Trophoblast cell (in vitro differentiated cells and primary cell): ENCODE data around the gene TENT5C.

ENCODE experiments used
- DNase-seq, 2 donors: peaks; one replicate each; pipeline ENCODE4 v3.0.0-alpha.2; 2016
- H2AFZ ChIP-seq: 2 replicates; pipeline ENCODE4 v1.6.1; 2013; ENCODE audit warnings: low read length, moderate library complexity, mild to moderate bottlenecking; ENCODE audit not compliant: insufficient read depth, poor library complexity
- H2AK5ac ChIP-seq: 2 replicates; pipeline ENCODE4 v1.6.1; 2013; ENCODE audit warnings: mild to moderate bottlenecking, low read length
- H2BK120ac ChIP-seq: 2 replicates; pipeline ENCODE4 v1.6.1; 2013; ENCODE audit warnings: low read length, mild to moderate bottlenecking, moderate library complexity; ENCODE audit not compliant: insufficient read depth, poor library complexity
- H2BK12ac ChIP-seq: 2 replicates; pipeline ENCODE4 v1.6.1; 2013; ENCODE audit warnings: mild to moderate bottlenecking, low read length, moderate library complexity
- H2BK5ac ChIP-seq: 2 replicates; pipeline ENCODE4 v1.6.1; 2013; ENCODE audit warnings: low read length, low read depth, moderate library complexity, mild to moderate bottlenecking; ENCODE audit not compliant: poor library complexity
- H3K14ac ChIP-seq: 2 replicates; pipeline ENCODE4 v1.6.1; 2013; ENCODE audit warnings: mild to moderate bottlenecking, low read length
- H3K18ac ChIP-seq: 2 replicates; pipeline ENCODE4 v1.6.1; 2013; ENCODE audit warnings: mild to moderate bottlenecking, low read length
- H3K23ac ChIP-seq: 2 replicates; pipeline ENCODE4 v1.6.1; 2013; ENCODE audit warnings: low read length
- H3K27ac ChIP-seq: 2 replicates; pipeline ENCODE4 v1.5.1; 2013; ENCODE audit warnings: low read depth, mild to moderate bottlenecking, inconsistent platforms, low read length, moderate library complexity
- H3K27me3 ChIP-seq: 2 replicates; pipeline ENCODE4 v1.6.1; 2013; ENCODE audit warnings: inconsistent platforms, mild to moderate bottlenecking, low read length, moderate library complexity; ENCODE audit not compliant: insufficient read depth
- H3K36me3 ChIP-seq, 2 experiments: 1 replicate in 1 of 2; 2 replicates in 1 of 2; pipeline ENCODE4 v1.6.1; 2013; ENCODE audit warnings: low read length in 2 of 2, mild to moderate bottlenecking in 2 of 2, moderate library complexity in 1 of 2; ENCODE audit not compliant: insufficient read depth in 2 of 2, control insufficient read depth in 1 of 2
- H3K4ac ChIP-seq: 2 replicates; pipeline ENCODE4 v1.6.1; 2013; ENCODE audit warnings: low read depth, mild to moderate bottlenecking, low read length, moderate library complexity
- H3K4me1 ChIP-seq, 2 experiments: 1 replicate in 1 of 2; 2 replicates in 1 of 2; pipeline ENCODE4 v1.6.1; 2013; ENCODE audit warnings: low read length in 2 of 2, mild to moderate bottlenecking in 2 of 2, moderate library complexity in 1 of 2; ENCODE audit not compliant: insufficient read depth in 2 of 2, control insufficient read depth in 1 of 2
- H3K4me2 ChIP-seq: 2 replicates; pipeline ENCODE4 v1.6.1; 2013; ENCODE audit warnings: inconsistent platforms, mild to moderate bottlenecking, low read length, moderate library complexity
- H3K4me3 ChIP-seq: 2 replicates; pipeline ENCODE4 v1.5.1; 2013; ENCODE audit warnings: mild to moderate bottlenecking, low read depth, low read length, inconsistent platforms
- H3K79me1 ChIP-seq: one replicate; pipeline ENCODE4 v1.6.1; 2013; ENCODE audit warnings: low read length
- H3K79me2 ChIP-seq: 2 replicates; pipeline ENCODE4 v1.6.1; 2013; ENCODE audit warnings: low read length, mild to moderate bottlenecking; ENCODE audit not compliant: control insufficient read depth, insufficient read depth, poor library complexity
- H3K9ac ChIP-seq: 2 replicates; pipeline ENCODE4 v1.6.1; 2013; ENCODE audit warnings: mild to moderate bottlenecking, low read length
- H3K9me3 ChIP-seq: 2 replicates; pipeline ENCODE4 v1.6.1; 2013; ENCODE audit warnings: low read depth, mild to moderate bottlenecking, control low read depth, inconsistent platforms, low read length; ENCODE audit not compliant: insufficient read depth
- H4K12ac ChIP-seq: 2 replicates; pipeline ENCODE4 v1.6.1; 2013; ENCODE audit warnings: low read depth, mild to moderate bottlenecking, low read length, moderate library complexity
- H4K8ac ChIP-seq: 2 replicates; pipeline ENCODE4 v1.6.1; 2013; ENCODE audit warnings: low read depth, mild to moderate bottlenecking, low read length, moderate library complexity
- H4K91ac ChIP-seq: one replicate; pipeline ENCODE4 v1.6.1; 2013; ENCODE audit warnings: low read depth, mild to moderate bottlenecking, low read length, moderate library complexity
- WGBS: extraction: QIAGEN DNeasy Blood & Tissue Kit; methylation state at CpG from one replicate; pipeline ENCODE4 v1.1.7; 2013; ENCODE audit warnings: missing lambda C conversion rate; ENCODE audit not compliant: insufficient read length, insufficient coverage; ENCODE audit errors: extremely low coverage; 5-methylcytosine and 5-hydroxymethylcytosine counted together

Gene TENT5C

DNA sequence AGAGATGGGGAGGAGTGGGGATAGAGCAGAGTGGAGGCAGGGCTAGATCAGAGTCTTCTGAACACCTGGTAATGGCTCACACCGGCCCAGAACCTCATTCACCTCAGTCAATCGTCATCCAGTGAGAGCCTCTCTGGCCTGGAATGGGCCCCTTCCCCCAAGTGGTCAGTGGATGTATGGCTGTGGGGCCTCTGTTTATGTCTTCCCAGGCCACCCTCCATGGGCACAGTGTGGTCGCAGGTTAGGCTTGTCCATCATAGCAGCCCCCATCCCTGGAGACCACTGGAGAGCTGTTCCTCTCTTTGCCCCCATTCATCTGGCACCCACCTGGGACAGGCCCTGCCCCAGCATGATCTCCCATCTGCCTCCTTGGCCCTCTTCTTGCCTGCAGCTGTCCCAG lies 29.6 kb upstream of the TENT5C start:
- Histone ChIP-seq H3K18ac (no peak overlapping the region), H3K4me2 (no peak overlapping the region), H4K91ac (no peak overlapping the region), H4K8ac (no peak overlapping the region), H3K4me1 (peaks cover 1 to 2% of the 10 kb centered on the region in 2 experiments), H3K4ac (no peak overlapping the region), H3K36me3 (no peaks in the 10 kb centered on the region), H3K27me3 (no peaks in the 10 kb centered on the region), H2BK120ac (no peak overlapping the region), H3K9me3 (peaks cover 2% of the 10 kb centered on the region), H2BK5ac (no peak overlapping the region), H2AFZ (no peak overlapping the region), H3K14ac (no peak overlapping the region), H3K79me1 (no peaks in the 10 kb centered on the region), H3K27ac (no peak overlapping the region), H3K4me3 (no peak overlapping the region), H2BK12ac (no peak overlapping the region), H4K12ac (no peak overlapping the region), H3K9ac (no peak overlapping the region), H3K23ac (no peak overlapping the region), H2AK5ac (no peak overlapping the region), H3K79me2 (no peaks in the 10 kb centered on the region)
- no peak for DNase-seq
- no CpG with 5 or more reads among the region's 3 CpGs for WGBS

GRCh38 chr1:117577191-117577885 lies 28.5 kb upstream of the TENT5C start:
- Histone ChIP-seq H3K4me1 (no peaks in the 10 kb centered on the region), H3K23ac (no peak overlapping the region), H3K4me2 (no peak overlapping the region)

DNA sequence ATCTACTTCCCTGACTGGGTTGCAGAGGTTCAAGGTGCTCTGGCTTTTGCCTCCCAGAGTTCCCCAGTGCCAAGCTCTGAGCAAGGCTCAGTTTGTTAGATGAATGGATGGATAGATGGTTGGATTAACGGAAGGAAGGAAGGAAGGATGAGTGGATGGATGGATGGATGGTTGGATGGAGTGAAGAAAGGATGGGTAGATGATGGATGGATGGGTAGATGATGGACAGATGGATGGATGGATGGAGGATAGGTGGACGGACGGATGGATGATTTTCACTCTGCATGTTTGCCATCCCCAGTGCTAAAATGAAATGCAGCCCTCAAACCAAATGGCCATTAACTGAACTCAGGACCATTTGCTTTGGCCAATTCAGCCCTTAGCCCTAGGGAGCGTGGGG lies 27.4 kb upstream of the TENT5C start:
- no peaks in the 10 kb centered on the region for H3K79me2 ChIP-seq
- H2AFZ ChIP-seq = no peak overlapping the region
- H3K23ac ChIP-seq = no peak overlapping the region
- H3K14ac ChIP-seq = no peak overlapping the region
- H4K8ac ChIP-seq = no peak overlapping the region
- H3K4ac ChIP-seq = no peak overlapping the region
- no peak overlapping the region for H3K4me3 ChIP-seq
- no peaks in the 10 kb centered on the region for H3K79me1 ChIP-seq
- H2BK5ac ChIP-seq = no peak overlapping the region
- peaks cover 2% of the 10 kb centered on the region for H3K9me3 ChIP-seq
- 100% methylated on average over 1 of the region's 4 CpGs for WGBS
- no peaks in the 10 kb centered on the region for H3K4me1 ChIP-seq
- no peak overlapping the region for H3K4me2 ChIP-seq
- H2BK120ac ChIP-seq = no peak overlapping the region
- H2AK5ac ChIP-seq = no peak overlapping the region
- no peak overlapping the region for H3K27ac ChIP-seq
- H3K27me3 ChIP-seq = no peaks in the 10 kb centered on the region
- no peak overlapping the region for H3K18ac ChIP-seq
- H4K91ac ChIP-seq = no peak overlapping the region
- no peak overlapping the region for H2BK12ac ChIP-seq
- no peak for DNase-seq
- no peak overlapping the region for H4K12ac ChIP-seq
- H3K36me3 ChIP-seq = no peaks in the 10 kb centered on the region
- H3K9ac ChIP-seq = no peak overlapping the region

More at GRCh38 chr1:117577191-117577885, 28.5 kb upstream of the TENT5C start:
- H3K18ac ChIP-seq = no peak overlapping the region
- no peak overlapping the region for H2AK5ac ChIP-seq
- no peak overlapping the region for H3K27ac ChIP-seq
- peaks cover 2% of the 10 kb centered on the region for H3K9me3 ChIP-seq
- no CpG with 5 or more reads among the region's 2 CpGs for WGBS
- no peaks in the 10 kb centered on the region for H3K79me1 ChIP-seq
- H3K79me2 ChIP-seq = no peaks in the 10 kb centered on the region
- no peak overlapping the region for H2BK5ac ChIP-seq
- H2AFZ ChIP-seq = no peak overlapping the region
- no peak overlapping the region for H4K91ac ChIP-seq
- no peak overlapping the region for H3K4ac ChIP-seq
- no peak overlapping the region for H4K8ac ChIP-seq
- DNase-seq = no peak
- H4K12ac ChIP-seq = no peak overlapping the region
- H3K14ac ChIP-seq = no peak overlapping the region
- no peaks in the 10 kb centered on the region for H3K36me3 ChIP-seq
- H3K9ac ChIP-seq = no peak overlapping the region
- no peak overlapping the region for H3K4me3 ChIP-seq
- H2BK12ac ChIP-seq = no peak overlapping the region
- H2BK120ac ChIP-seq = no peak overlapping the region
- no peaks in the 10 kb centered on the region for H3K27me3 ChIP-seq

DNA sequence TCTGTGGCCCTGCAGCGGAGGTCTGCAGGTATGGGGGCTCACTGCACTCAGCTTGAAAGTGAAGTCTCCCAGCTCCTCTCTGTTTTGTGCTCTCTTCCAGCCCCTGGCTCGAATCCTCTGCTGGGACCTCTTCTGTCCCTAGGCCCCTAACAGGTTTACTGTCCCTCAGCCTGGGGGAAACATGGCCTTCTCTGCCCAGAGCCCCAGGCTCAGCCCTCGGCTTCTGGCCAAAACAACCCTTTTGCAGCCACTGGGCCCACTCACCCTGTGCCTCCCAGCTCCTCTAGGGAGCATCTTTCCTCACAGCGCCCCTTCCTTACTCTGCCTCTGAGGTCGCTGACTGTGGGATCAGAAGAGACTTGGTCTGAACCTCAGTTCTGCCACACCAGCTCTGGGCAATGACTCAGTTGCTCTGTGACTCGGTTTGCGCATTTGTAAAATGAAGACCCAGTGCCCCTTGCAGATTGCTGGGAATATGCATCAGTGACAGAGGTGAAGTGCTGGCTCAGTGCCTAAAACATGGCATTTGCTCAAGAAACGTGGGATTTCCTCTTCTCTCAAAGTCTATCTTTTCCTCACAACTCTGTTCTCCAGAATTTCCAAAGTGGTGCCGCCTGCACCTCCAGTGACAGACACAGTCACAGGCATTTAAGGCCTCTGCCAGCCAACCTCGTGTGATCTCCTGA lies 26.5 kb upstream of the TENT5C start:
- H2BK12ac ChIP-seq = no peak overlapping the region
- no peak overlapping the region for H4K8ac ChIP-seq
- no peak overlapping the region for H2AK5ac ChIP-seq
- no peak overlapping the region for H2BK5ac ChIP-seq
- no peak overlapping the region for H3K4me2 ChIP-seq
- no peaks in the 10 kb centered on the region for H3K36me3 ChIP-seq
- WGBS = no CpG with 5 or more reads among the region's 10 CpGs
- no peak overlapping the region for H3K23ac ChIP-seq
- H3K4me3 ChIP-seq = no peak overlapping the region
- no peaks in the 10 kb centered on the region for H3K79me2 ChIP-seq
- H4K91ac ChIP-seq = no peak overlapping the region
- H3K4ac ChIP-seq = no peak overlapping the region
- no peak overlapping the region for H3K14ac ChIP-seq
- H3K27ac ChIP-seq = no peak overlapping the region
- H3K4me1 ChIP-seq = no peaks in the 10 kb centered on the region
- H3K9me3 ChIP-seq = peaks cover 2% of the 10 kb centered on the region
- H2BK120ac ChIP-seq = no peak overlapping the region
- no peaks in the 10 kb centered on the region for H3K79me1 ChIP-seq
- no peak overlapping the region for H4K12ac ChIP-seq
- no peaks in the 10 kb centered on the region for H3K27me3 ChIP-seq
- DNase-seq = no peak
- H3K18ac ChIP-seq = no peak overlapping the region
- no peak overlapping the region for H3K9ac ChIP-seq
- no peak overlapping the region for H2AFZ ChIP-seq
